K562 (cell line): ENCODE measurements around the gene ZBTB20. TPM values are rescaled to one million over a fixed set of nuclear protein-coding genes. Genes with fewer than 3 reads are reported as not detected.

Source experiments
- ATAC-seq: fragments of 200-7000 bp; cut with Tn5 transposase; 3 replicates; pipeline ENCODE4 v1.9.1; 2020; ENCODE audit warnings: moderate library complexity
- BruUV-seq: library from RNA; stranded (reverse); fragments of 400-500 nt; replicated peaks from 2 replicates; lab custom pipeline; 2021; lab: Mats Ljungman, UMichigan
- CTCF ChIA-PET: fragments of 300-600 bp; formaldehyde crosslinking; extraction: SDS; loops from one replicate; lab custom pipeline; 2021; ENCODE audit warnings: low intra/inter-chr PET ratio; lab: Yijun Ruan, JAX
- POLR2A ChIA-PET: fragments of 300-600, 350-650 bp; sonication (Branson Sonifier 250); formaldehyde crosslinking; extraction: SDS; loops from one replicate; lab custom pipeline; 2021; ENCODE audit warnings: antibody characterized with exemption, inconsistent platforms; lab: Yijun Ruan, JAX
- DNase-seq, 4 experiments: peaks; one replicate each; pipeline versions ENCODE4 v3.0.0 to v3.0.0-alpha.2; 2011 to 2018; ENCODE audit warnings: low spot score in 3 of 4, mixed read lengths in 3 of 4; ENCODE audit errors: extremely low read depth in 1 of 4
- FAIRE-seq: peaks from 2 replicates; lab custom pipeline; 2011; peaks lifted over from hg19 to GRCh38; lab: Jason Lieb, UNC
- H2AFZ ChIP-seq: 2 replicates; pipeline ENCODE4 v1.6.0; 2011; ENCODE audit warnings: low read depth, low read length, control low read depth, inconsistent platforms
- H3K27ac ChIP-seq: fragments of 200-600 bp; 3 replicates; pipeline ENCODE4 v1.8.0; 2011; ENCODE audit warnings: low read depth, mild to moderate bottlenecking, control low read depth, inconsistent platforms, low read length, moderate library complexity, mixed read lengths; ENCODE audit errors: extremely low read depth
- H3K27me3 ChIP-seq, 2 experiments: fragments of 300-600 bp in 1 of 2; 2 replicates in 1 of 2; 3 replicates in 1 of 2; pipeline versions ENCODE4 v1.6.0 to v1.8.0; 2011; ENCODE audit warnings: inconsistent platforms in 2 of 2, low read length in 2 of 2, mild to moderate bottlenecking in 1 of 2, mixed read lengths in 1 of 2, moderate library complexity in 1 of 2; ENCODE audit not compliant: control insufficient read depth in 2 of 2, insufficient read depth in 2 of 2
- H3K36me3 ChIP-seq: fragments of 300-600 bp; 3 replicates; pipeline ENCODE4 v1.8.0; 2011; ENCODE audit warnings: mild to moderate bottlenecking, low read length, inconsistent platforms; ENCODE audit not compliant: control insufficient read depth, insufficient read depth
- H3K4me1 ChIP-seq, 2 experiments: fragments of 200-600 bp in 1 of 2; replicated peaks in 1 of 2; 2 replicates in 1 of 2; 3 replicates in 1 of 2; pipeline versions ENCODE4 v1.5.1 to v1.8.0; 2011; ENCODE audit warnings: inconsistent platforms in 2 of 2, low read length in 2 of 2, mild to moderate bottlenecking in 1 of 2, mixed read lengths in 1 of 2, moderate library complexity in 1 of 2; ENCODE audit not compliant: control insufficient read depth in 2 of 2, insufficient read depth in 2 of 2
- H3K4me2 ChIP-seq: 2 replicates; pipeline ENCODE4 v1.6.1; 2011; ENCODE audit warnings: low read length, control low read depth, inconsistent platforms, mixed read lengths; ENCODE audit not compliant: insufficient read depth
- H3K4me3 ChIP-seq: fragments of 200-600 bp; sonication (generic), shearing (Covaris generic); 2 replicates; pipeline ENCODE4 v1.5.1; 2016; ENCODE audit warnings: control low read depth, inconsistent platforms
- H3K79me2 ChIP-seq: fragments of 200-600 bp; 3 replicates; pipeline ENCODE4 v1.8.0; 2011; ENCODE audit warnings: low read length, inconsistent platforms; ENCODE audit not compliant: control insufficient read depth, insufficient read depth
- H3K9ac ChIP-seq, 2 experiments: 2 replicates each; pipeline versions ENCODE4 v1.6.0 to v1.6.1; 2011; ENCODE audit warnings: low read depth in 2 of 2, low read length in 2 of 2, control low read depth in 1 of 2, inconsistent platforms in 1 of 2, mild to moderate bottlenecking in 1 of 2, mixed read lengths in 1 of 2; ENCODE audit not compliant: insufficient read depth in 1 of 2
- H3K9me1 ChIP-seq: one replicate; pipeline ENCODE4 v1.6.0; 2011; ENCODE audit warnings: inconsistent platforms, mild to moderate bottlenecking, low read length, moderate library complexity; ENCODE audit not compliant: control insufficient read depth, insufficient read depth
- H3K9me3 ChIP-seq: replicated peaks from 2 replicates; pipeline ENCODE4 v1.5.1; 2011; ENCODE audit warnings: low read depth, low read length, inconsistent platforms; ENCODE audit not compliant: control insufficient read depth, insufficient read depth
- H4K20me1 ChIP-seq: replicated peaks from 2 replicates; pipeline ENCODE4 v1.6.1; 2011; ENCODE audit warnings: low read length, inconsistent platforms, mixed read lengths; ENCODE audit not compliant: control insufficient read depth, insufficient read depth
- CBX1 ChIP-seq: sonication (generic); IDR thresholded peaks from 2 replicates; pipeline ENCODE4 v1.6.1; 2016; ENCODE audit warnings: antibody characterized with exemption, low read depth, mild to moderate bottlenecking
- KAT2B ChIP-seq: IDR thresholded peaks from one replicate; pipeline ENCODE4 v1.6.1; 2012; ENCODE audit warnings: low read depth, mild to moderate bottlenecking, control low read depth, inconsistent platforms, low read length, moderate library complexity
- MTA1 ChIP-seq: fragments of 450-650 bp; IDR thresholded peaks from 2 replicates; pipeline ENCODE4 v1.6.1; 2017; ENCODE audit warnings: borderline replicate concordance
- MTF1 ChIP-seq: fragments of 250-450 bp; sonication (Bioruptor Pico); IDR thresholded peaks from 2 replicates; pipeline ENCODE4 v1.9.0; 2021; ENCODE audit warnings: moderate library complexity, mild to moderate bottlenecking, inconsistent platforms, borderline replicate concordance
- PRPF4 ChIP-seq: fragments of 200-400 bp; formaldehyde crosslinking; IDR thresholded peaks from one replicate; pipeline ENCODE4 v1.6.1; 2017; ENCODE audit warnings: low read length, low read depth, mild to moderate bottlenecking; ENCODE audit not compliant: insufficient read depth, poor library complexity, severe bottlenecking
- SMAD3 ChIP-seq: fragments of 450-650 bp; formaldehyde crosslinking; conservative IDR thresholded peaks from 2 replicates; pipeline ENCODE4 v1.4.0; 2020; ENCODE audit warnings: mild to moderate bottlenecking
- ZNF274 ChIP-seq: IDR thresholded peaks from 2 replicates; pipeline ENCODE4 v1.6.1; 2011; ENCODE audit warnings: low read depth, mild to moderate bottlenecking, low read length, moderate library complexity, borderline replicate concordance
- WGBS: fragments of 100-300 bp; shearing (Covaris generic); methylation state at CpG from one replicate; pipeline ENCODE4 v1.1.6; 2016; ENCODE audit warnings: low coverage, mixed read lengths; ENCODE audit not compliant: insufficient coverage; ENCODE audit errors: missing lambda C conversion rate; 5-methylcytosine and 5-hydroxymethylcytosine counted together
- in situ Hi-C: fragments of 300-500 bp; cut with MboI; formaldehyde crosslinking; loops from 4 replicates; pipeline ENCODE4 v1.15.0; 2018; ENCODE audit warnings: inconsistent platforms, mixed read lengths
- intact Hi-C: fragments of 100-400 bp; cut with micrococcal nuclease; formaldehyde crosslinking; loops from 2 replicates; pipeline ENCODE4 v1.14.2; 2022
- polyA plus RNA-seq, 8 experiments: library from polyadenylated mRNA; depleted of rRNA in 4 of 8; stranded (reverse) in 5 of 8; unstranded in 3 of 8; fragments of >200 nt; fragmentation: Nextera tagmentation in 2 of 8; fragmentation: Illumina TruSeq in 1 of 8; extraction: Ambion mirVana in 2 of 8; extraction: Trizol in 1 of 8; gene quantifications; 2 replicates each; pipeline versions ENCODE4 v1.2.1 to v1.2.3, GENCODE V29; 2011 to 2014; ENCODE audit warnings: inconsistent platforms in 1 of 8, missing spikeins in 1 of 8
- total RNA-seq, 7 experiments: library from RNA; depleted of rRNA in 6 of 7; stranded (reverse); fragments of >200 nt in 6 of 7; fragmentation: Illumina TruSeq in 2 of 7; extraction: Trizol in 2 of 7; gene quantifications; 2 replicates each; pipeline versions ENCODE4 v1.2.1 to v1.2.3, GENCODE V29; 2011 to 2021; ENCODE audit warnings: low replicate concordance in 1 of 7
- TF ChIP-seq, protein P1 (sequence below): sonication (generic); formaldehyde crosslinking; IDR thresholded peaks from 2 replicates; pipeline ENCODE4 v1.8.1; 2023; ENCODE audit warnings: mild to moderate bottlenecking, missing genetic modification reagents, moderate library complexity

ZBTB20 gene
- total and polyA plus RNA-seq, 9 of the 15 experiments (the other 6 are each of a cell fraction or from before 2014, with no cell fraction given), result 0.17 to 1.7 (median 0.45) TPM

GRCh38 chr3:114418107-114418506 is 729.0 kb downstream of the ZBTB20 start:
- H3K36me3 ChIP-seq, result no peaks in the 10 kb centered on the region
- no peaks in the 10 kb centered on the region for H3K4me1 ChIP-seq
- no peaks in the 10 kb centered on the region for H4K20me1 ChIP-seq
- CTCF ChIA-PET, result no interaction called here
- H2AFZ ChIP-seq, result no peak overlapping the region
- POLR2A ChIA-PET, result no interaction called here
- TF ChIP-seq MTF1 (no peak), CBX1 (no peak)
- intact Hi-C loops (loop anchor here (2.0 kb wide), 1 partner anchor 35 kb away; no protein-coding TSS in a partner anchor), in situ Hi-C loops (no loop called here)
- no peak overlapping the region for H3K27ac ChIP-seq
- no peak overlapping the region for H3K9ac ChIP-seq
- FAIRE-seq, result no peak
- DNase-seq, result no peak
- ATAC-seq, result no peak
- no peaks in the 10 kb centered on the region for H3K9me3 ChIP-seq
- H3K9me1 ChIP-seq, result no peaks in the 10 kb centered on the region
- H3K4me2 ChIP-seq, result no peak overlapping the region
- BruUV-seq, result no TSS peak
- H3K79me2 ChIP-seq, result no peaks in the 10 kb centered on the region
- H3K4me3 ChIP-seq, result no peak overlapping the region
- no peaks in the 10 kb centered on the region for H3K27me3 ChIP-seq

DNA sequence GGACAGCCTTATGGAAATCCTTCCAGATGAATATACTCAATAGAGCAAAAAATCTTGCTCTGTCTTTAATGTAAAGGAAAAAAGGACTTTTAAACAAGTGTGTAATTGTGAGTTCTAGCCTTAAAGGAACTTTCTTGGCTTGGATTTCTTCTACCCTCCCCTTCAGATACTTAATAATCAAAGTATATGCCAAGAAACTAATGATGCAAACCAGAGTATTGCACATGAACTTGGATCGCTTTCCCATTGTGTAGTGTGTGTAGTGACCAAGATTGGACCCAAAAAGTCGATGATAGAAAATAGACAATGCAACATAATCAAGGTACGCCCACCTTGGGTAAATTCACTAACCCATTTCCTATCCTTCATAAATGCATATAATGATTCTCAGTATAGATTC is 729.4 kb downstream of the ZBTB20 start:
- H3K4me2 ChIP-seq, result no peak overlapping the region
- CTCF ChIA-PET, result no interaction called here
- intact Hi-C loops, result loop anchor here (2.0 kb wide), 1 partner anchor 35 kb away; no protein-coding TSS in a partner anchor
- H3K9me3 ChIP-seq, result no peaks in the 10 kb centered on the region
- POLR2A ChIA-PET, result no interaction called here
- H3K4me1 ChIP-seq, result no peaks in the 10 kb centered on the region
- in situ Hi-C loops, result no loop called here
- no peaks in the 10 kb centered on the region for H3K79me2 ChIP-seq
- no peak overlapping the region for H3K27ac ChIP-seq
- H3K4me3 ChIP-seq, result no peak overlapping the region
- no peaks in the 10 kb centered on the region for H3K9me1 ChIP-seq
- DNase-seq (no peak), FAIRE-seq (no peak), ATAC-seq (no peak)
- WGBS, result 0% methylated on average over 3 of the region's 3 CpGs
- H3K9ac ChIP-seq, result no peak overlapping the region
- no TSS peak for BruUV-seq
- no peaks in the 10 kb centered on the region for H4K20me1 ChIP-seq
- no peaks in the 10 kb centered on the region for H3K27me3 ChIP-seq
- no peak overlapping the region for H2AFZ ChIP-seq
- no peaks in the 10 kb centered on the region for H3K36me3 ChIP-seq
- no peak for TF ChIP-seq ZNF274
- no peak for TF ChIP-seq PRPF4
- TF ChIP-seq SMAD3 (CRISPR knock-in tag), result no peak
- TF ChIP-seq, protein P1, sequence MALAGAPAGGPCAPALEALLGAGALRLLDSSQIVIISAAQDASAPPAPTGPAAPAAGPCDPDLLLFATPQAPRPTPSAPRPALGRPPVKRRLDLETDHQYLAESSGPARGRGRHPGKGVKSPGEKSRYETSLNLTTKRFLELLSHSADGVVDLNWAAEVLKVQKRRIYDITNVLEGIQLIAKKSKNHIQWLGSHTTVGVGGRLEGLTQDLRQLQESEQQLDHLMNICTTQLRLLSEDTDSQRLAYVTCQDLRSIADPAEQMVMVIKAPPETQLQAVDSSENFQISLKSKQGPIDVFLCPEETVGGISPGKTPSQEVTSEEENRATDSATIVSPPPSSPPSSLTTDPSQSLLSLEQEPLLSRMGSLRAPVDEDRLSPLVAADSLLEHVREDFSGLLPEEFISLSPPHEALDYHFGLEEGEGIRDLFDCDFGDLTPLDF, result no peak
- no peak for TF ChIP-seq KAT2B
- TF ChIP-seq MTA1, result no peak
